ENCODE results near the gene VAMP2.

Gene VAMP2, protein sequence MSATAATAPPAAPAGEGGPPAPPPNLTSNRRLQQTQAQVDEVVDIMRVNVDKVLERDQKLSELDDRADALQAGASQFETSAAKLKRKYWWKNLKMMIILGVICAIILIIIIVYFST

DNA sequence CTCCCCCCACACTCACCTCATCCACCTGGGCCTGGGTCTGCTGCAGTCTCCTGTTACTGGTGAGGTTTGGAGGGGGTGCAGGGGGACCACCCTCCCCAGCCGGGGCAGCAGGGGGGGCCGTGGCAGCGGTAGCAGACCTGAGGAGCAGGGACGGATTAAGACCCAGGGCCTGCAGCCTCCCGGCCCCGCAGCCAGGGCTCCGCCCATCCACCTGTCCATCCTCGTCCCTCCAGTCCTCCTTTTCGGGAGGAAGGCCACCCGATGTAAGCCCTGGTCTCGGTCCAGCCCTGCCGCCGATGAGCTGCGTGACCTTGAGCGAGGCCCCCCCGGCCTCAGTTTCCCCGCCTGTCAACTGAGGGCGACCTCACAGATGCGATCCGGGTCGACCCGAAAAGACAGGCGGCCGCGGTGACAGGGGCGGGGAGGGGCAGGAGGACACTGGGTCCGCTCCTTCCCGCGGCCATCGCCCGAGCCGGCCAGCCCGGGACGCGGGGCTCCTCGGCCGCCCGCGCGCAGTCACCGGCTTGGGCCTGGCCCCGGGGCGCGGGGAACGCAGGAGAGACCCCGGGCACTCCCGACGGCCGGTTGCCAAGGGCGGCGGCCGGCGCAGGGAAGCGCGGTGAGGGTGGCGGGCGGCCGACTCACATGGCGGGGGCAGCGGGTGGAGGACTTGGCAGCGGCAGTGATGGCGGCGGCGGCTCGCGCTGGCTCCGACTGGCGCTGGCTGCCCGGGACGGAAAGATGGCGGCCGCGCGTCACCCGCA is at the start of gene VAMP2:
TSS of gene VAMP2 (minus strand) at position 716 of the 764 bp plus-strand sequence. CDS start at position 647, 69 bp downstream.
- peak; percentile 87 for DNase-seq
- peak; percentile 38 for ATAC-seq

DNA sequence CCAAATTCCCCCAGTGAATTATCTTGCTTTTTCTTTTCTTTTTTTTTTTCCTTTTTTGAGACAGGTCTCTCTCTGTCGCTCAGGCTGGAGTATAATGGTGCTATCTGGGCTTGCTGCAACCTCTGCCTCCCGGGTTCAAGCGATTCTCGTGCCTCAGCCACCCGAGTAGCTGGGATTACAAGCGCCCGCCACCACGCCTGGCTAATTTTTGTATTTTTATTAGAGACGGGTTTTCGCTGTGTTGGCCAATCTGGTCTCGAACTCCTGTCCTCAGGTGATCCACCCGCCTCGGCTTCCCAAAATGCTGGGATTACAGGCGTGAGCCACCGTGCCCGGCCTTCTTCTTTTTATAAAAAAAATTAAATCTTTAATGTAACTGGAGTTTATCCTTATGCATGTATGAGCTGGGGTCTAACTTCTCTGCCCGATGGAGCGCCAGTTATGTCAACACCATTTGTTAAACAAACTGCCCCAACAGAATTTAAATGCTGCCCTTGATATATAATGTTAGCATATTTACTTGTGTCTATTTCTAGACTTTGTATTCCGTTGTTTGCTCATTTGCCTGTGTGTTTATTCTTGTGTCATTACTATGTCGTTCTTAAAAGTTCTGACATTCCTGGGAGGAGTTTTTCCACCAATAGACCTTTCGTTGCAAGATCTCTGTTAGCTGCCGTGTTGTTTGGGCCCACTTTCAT is 48.2 kb upstream of the VAMP2 start:
- peak; percentile 16 for ATAC-seq

DNA sequence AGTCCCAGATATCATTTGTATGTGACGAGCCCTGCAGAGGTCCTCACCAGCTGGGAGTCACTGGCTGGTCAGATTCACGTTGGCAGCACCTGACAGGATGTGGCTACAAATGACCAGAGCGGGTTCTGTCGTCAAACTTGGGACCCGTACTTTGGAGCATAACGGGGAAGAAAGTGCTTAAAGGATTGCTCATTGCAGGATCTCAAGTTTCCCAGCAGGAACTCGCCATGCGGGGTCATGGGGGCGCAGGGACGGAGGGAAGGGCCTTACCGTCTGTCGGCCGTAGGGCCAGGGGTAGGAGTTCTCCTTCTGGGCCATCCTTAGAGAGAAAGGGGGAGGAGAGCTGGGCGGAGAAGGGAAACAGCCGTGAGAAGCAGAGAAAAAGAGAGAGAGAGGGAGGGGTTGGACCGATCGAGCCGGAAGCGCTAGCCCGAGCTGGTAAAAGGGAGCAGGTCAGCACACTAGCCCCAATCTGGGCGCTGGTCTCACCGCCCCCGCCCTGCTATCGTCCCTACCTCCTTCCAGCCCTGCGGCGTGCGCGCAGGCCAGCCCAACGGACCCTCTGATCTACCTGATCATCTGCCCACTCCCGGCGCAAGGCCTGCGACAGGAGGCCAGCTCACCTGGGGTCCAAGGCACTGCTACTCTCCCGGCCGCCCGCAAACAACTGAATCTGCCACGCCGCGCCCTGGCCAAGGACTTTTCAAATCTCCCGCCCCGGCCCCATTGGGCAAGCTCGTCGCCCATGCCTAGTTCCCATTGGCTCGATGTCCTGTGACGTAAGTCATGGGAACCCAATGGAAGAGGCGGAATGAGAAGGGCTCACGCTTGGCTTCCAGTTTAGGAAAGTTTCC is 47.4 kb upstream of the VAMP2 start, which contains the start of gene AURKB:
TSS of gene AURKB (minus strand) at position 669 of the 854 bp plus-strand sequence. CDS start at position 318, 351 bp downstream.
- DNase-seq = peak; percentile 94

More for the DNA sequence above, 48.2 kb upstream of the VAMP2 start:
- peak; percentile 49 for DNase-seq

DNA sequence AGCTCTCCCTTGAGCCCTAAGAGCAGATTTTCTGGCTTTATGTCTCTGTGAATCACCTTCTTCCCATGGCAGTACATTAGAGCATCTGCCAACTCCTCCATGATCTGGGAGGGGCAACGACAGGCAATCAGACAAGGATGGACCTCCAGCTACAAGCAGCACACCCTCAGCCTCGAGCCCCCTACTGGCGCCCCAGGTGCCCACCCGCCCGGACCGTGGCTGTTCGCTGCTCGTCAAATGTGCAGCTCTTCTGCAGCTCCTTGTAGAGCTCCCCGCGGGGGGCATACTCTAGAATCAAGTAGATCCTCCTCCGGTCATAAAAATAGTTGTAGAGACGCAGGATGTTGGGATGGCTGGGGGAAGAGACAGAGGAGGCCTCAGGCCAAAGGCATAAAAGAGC is 43.8 kb upstream of the VAMP2 start:
- no peak for ATAC-seq
- no peak for DNase-seq

More for the DNA sequence above, 47.4 kb upstream of the VAMP2 start, which contains the start of gene AURKB:
- peak; percentile 97 for ATAC-seq

DNA sequence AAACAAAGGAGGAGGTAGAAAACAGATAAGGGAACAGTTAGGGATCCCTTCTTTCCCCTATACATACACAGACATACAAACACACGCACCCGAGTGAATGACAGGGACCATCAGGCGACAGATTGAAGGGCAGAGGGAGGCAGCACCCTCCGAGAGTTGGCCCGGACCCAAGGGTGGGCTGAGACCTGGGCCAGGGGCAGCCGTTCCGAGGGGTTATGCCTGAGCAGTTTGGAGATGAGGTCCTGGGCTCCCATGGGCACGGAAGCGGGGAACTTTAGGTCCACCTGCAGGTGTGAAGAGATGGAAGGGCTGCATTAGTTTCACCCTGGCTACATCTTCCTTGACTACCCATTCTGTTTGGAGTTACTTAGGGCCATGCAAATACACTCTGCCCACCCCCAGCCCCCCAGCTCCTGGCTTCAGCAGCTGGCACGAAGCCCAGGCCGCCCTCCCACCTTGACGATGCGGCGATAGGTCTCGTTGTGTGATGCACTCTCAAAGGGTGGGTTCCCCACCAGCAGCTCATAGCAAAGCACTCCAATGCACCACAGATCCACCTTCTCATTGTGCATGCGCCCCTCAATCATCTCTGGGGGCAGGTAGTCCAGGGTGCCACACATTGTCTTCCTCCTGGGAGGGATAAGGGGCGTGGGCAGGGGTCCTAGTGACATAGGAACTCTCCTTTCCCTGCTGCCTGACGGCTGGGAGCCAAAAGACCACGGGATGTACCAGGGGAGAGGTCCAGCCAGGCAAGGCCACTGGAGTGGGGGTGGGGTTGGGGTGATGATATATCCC is 42.2 kb upstream of the VAMP2 start:
- DNase-seq (no peak), ATAC-seq (no peak)

DNA sequence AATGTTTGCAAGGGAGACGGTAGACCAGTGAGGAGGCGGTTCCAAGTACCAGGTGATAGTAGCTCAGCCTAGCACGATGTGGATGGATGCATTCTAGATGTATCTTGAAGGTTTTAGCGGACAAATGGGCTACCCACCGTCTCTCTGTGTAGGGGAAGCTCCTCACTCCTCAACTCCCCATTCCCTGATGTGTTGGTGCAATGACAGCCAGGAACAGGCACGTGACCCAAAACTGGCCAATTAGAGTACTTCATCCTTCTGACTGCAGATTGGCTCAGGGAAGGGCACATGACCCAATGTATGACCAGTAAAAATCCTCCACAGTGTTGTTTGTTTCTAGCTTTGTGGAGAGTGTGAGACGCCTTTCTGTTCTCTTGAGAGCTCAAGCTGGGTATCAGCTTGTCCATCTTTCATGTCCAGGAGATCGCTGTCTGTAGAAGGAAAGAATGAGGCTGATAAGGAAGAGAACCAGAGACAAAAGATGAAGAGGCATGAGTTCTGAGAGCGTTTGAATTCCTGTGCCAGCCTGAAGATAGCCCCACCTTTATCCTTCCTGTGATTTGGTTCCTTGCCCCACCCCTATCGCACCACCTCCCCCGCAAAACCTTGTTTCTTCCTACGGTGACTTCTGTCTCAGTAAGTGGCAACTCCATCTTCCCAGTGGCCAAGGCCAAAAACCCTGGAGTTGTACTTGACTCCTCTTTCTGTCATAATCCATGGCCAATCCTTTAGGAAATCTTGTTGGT is 29.5 kb upstream of the VAMP2 start:
- no peak for ATAC-seq
- peak; percentile 59 for DNase-seq

DNA sequence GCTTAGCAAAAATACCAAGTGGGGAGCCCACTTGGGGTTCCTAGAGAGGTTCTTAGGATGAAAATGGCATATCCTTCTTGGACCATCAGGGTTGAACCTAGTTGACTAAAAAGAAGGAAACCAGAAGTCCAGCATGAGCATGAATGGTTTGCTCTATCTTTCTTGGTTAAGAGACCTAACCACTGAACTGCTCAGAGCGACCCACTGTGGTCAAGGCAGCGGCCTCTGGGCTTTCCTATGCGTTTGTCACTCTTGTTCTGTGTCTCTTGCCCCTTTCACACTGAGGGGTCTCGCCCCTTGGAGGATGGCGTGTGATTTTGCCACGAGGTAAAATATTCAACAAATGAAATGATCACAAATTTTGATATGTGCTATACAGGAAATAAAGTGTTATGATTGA is 27.8 kb upstream of the VAMP2 start:
- ATAC-seq (no peak), DNase-seq (no peak)

DNA sequence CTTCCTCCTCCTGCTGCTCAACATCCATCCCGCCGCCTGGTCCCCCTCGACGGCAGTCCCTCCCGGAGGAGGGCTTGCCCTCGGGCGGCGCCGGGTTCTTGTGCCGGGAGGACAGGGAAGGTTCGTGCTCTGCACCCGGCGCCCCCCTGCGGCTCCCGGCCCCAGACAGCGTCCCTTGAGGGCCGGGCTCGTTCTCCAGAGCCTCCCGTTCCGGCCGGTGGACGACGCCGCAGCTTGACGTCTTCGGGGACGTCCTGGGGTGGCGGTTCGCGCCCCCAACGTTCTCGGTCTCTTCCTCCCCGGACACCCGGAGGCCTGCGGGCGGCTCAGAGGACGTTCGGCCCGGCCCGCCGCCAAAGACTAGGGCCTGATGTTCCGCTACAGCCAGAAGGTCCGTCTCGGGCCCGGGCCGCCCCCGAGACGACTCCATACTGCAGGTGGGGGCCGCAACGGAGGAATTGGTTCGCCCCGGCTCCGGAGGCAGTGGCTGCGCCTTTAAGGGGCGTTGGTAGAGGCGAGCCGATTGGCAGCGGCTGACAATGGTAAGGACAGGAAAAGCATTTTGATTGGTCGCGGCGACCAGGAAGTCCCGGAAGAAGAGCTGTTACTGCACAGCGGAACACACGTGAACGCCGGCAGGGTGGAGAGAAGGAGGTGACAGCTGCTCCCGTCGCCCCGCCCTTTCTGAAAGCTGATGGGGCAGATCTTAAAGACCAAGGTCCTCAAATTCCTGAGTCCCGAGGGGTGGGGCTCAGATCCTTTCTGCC is 27.1 kb upstream of the VAMP2 start, which contains the start of gene BORCS6:
TSS of gene BORCS6 (minus strand) at position 470 of the 767 bp plus-strand sequence. CDS start at position 430, 40 bp downstream.
- ATAC-seq (peak; percentile 57), DNase-seq (peak; percentile 93)

DNA sequence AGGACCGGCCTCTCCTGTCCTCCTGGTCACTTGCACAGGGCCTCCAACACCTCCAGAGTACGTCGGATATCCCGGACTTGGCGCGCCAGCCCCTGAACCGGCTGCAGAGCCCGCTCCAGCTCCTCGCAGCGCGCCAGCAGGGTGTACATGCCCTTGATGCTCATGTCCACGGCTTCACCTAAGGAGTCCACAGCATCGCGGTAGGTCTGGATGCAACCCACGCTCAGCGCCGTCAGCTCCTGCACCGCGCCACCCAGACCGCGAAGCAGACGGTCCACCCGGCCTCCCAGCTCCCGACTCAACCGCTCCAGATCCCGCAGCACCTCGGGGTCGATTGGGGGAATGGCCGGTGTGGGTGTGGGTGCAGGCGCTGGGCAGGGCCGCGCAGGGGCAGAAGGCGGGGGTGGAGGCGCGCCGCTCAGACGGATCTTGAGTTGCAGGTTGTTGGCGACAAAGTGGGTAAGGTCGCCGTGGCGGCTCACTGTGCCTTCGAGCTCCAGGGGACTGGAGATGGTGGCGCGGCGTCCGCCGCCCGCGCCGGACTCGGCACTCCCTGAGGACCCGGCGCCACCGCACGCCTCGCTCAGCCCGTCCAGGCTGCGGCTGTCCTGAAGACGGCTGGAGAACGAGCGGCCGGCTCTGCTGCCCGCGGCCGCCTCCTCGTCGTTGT is 26.4 kb upstream of the VAMP2 start:
- ATAC-seq = no peak
- DNase-seq = peak; percentile 38

DNA sequence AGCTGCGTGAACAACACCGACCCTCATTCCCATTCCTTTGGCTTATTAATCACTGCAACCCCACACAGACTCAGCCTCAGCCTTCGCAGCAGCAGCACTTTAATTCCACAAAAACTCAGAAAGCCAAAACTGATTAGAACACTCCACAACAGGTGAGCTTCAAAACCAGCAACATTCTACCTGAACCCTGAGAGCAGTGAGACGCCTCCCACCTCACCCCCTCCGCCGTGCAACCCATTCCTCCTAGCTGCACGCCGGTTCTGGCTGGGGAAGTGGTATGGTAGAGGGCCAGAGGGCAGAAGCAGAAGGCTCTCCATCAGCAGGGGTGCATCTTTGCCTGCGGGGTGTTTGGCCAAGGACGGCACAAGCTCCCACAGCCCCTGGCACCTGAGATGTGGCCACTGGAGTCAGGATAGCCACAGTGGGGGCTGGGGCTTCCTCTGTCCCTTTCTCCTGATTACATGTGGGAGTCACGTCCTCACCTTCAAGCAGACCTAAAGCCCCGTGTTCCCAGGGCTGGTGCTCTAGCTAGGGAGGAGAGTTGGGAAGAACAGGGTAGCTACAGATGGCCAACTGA is 25.6 kb upstream of the VAMP2 start:
- DNase-seq = no peak
- no peak for ATAC-seq

DNA sequence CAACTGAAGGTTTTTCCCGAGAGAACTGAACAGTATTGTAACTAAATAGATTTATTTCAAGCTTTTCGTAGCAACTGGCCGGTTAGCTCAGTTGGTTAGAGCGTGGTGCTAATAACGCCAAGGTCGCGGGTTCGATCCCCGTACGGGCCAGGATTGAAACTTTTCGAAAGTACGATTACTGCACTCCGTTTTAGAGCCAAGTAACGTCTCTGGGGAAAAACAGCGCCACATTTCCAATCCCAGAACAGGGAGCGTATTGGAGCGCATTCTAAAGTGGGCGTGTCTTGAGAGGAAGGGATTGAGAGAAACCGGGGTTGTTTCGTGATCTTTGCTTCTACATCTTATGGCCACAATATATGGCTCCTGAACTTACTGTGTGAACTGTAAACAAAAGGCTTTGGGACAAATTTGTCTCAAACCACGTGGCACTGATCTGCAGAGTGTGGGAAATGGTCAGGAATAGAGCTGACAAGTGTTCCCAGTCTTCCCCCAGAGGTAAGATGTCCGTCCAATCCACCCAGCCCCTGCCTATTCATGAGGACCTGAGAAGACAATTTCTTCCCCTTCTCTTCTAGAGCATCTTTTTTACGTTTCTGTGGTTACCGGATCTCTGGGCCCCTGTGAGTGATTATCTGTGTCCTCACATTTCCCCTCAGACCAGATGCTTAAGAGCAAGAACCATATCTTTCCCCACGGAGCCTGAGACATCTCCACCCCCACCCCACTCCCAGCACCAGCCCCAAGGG is 24.9 kb upstream of the VAMP2 start:
- ATAC-seq = peak; percentile 55

DNA sequence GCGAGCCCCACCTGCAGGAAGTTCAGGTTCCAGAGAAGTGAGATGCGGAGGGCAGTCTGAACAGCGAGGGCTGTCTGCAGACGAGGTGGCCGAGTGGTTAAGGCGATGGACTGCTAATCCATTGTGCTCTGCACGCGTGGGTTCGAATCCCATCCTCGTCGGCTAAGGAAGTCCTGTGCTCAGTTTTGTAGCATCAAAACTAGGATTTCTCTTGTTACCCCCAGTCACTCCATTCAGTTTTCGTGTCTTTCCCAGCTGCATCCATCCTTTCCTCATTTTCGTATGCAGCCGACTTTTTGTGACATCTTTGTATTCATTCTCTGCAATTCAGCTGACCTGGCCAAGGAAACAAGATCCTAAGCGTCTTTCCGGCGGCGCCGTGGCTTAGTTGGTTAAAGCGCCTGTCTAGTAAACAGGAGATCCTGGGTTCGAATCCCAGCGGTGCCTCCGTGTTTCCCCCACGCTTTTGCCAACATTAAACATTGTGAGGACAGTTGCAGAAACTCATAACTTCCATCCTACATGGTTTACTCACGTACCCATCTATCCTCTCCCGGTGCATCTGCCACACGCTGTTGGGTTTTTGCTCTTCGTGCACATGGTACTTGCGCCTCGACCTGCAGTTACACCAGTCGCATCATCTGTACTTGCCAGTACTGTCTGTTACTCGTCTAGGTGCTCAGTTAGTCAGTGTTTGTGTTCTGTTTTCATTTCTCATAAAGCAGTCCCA is 24.2 kb upstream of the VAMP2 start:
- DNase-seq = peak; percentile 94
- peak; percentile 61 for ATAC-seq

More for the DNA sequence above, 24.9 kb upstream of the VAMP2 start:
- peak; percentile 89 for DNase-seq

DNA sequence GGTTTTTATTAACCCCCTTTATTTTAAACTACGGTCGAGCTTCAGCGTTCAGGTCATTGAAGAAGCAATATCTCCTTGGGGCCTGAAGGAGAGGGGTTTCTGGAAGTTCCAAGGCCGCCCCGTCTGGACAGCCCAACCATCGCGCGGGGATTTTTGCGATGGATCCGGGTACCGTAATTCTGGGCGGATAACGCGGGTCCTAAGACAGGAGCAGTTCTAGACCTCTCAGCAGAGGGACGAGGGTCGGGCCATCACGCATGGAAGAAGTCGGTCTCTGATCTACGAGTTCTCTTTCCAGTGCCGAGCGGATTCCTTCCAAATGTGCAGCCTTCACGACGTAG is 23.7 kb upstream of the VAMP2 start:
- no peak for ATAC-seq
- DNase-seq = no peak

DNA sequence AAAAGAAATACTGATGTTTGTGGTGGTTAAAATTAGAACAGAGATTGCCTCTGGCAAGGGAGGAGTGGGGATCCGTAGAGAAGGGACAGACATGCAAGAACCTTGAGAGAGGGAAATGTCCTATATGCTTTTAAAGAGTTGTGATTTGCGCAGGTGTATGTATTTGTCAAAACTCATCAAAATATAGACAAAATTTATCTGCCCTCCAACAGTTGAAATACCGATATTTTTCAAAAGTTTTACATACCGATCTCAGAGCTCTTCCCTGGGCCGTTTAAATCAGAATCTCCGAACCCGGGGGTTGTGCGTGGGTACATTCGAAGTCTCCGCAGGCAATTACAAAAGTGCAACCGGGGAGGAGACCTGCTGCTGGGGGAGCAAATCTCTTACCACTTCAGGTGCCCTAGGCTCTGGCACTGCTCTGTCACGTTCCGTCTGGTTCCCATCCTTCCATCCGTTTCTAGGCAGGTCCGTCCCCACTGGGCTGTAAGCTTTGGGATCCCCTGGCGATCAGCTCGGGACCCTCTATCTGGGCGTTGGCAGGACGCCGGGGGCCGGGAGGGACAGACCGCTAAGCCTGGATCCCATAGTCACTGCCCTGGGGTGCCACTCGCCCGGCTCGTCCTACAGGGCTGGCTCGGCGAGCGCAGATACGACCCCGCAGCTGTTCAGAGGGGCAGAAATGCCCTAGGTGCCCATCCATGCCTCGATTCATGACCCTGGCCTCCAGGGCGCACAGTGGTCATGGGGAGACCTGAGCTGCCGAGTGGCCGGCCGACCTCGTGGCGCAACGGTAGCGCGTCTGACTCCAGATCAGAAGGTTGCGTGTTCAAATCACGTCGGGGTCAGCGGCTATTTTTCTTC is 23.1 kb upstream of the VAMP2 start:
- DNase-seq (peak; percentile 93), ATAC-seq (peak; percentile 4)

DNA sequence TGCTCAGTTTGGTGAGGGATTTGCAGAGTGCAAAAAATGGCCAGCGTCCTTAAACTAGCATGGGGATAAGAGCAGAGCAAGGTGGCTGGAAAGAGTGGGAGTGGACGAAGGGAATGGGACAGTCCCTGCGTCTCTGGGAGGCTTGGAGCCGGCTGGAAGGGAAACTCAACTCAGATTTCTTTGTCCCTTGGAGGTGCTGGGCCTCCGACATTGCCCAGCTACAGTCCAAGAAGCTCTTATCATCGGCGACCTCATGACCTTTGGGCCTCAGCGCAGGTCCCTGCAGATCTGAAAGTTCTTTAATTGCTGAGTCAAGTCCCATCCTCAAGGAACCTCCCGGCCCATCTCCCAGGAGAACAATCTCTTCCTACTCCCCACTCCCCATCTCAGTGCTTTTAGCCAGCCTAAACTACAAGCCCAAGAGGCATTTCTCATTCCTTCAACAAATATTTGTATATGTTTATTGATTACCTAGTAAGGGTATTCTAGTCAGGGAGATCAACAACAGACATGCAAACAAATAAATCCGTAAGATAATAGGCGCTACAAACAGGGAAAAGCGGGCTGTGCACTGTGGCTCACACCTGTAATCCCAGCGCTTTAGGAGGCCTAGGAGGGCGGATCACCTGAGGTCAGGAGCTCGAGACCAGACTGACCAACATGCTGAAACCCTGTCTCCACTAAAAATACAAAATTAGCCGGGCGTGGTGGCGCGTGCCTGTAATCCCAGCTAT is 14.4 kb upstream of the VAMP2 start:
- DNase-seq (no peak), ATAC-seq (no peak)
